GM11168 (cell line): ENCODE data around the gene SIRPG.

Experiments used
- in situ Hi-C: fragments of 300-500 bp; cut with MboI; formaldehyde crosslinking; loops from one replicate; pipeline ENCODE4 v1.12.0; 2022; ENCODE audit warnings: low sequenced_read_pairs; ENCODE audit not compliant: unreplicated experiment

Gene SIRPG

GRCh38 chr20:1637755-1638154 is 19.8 kb downstream of the SIRPG start:
- in situ Hi-C loops = no loop called here

GRCh38 chr20:1637226-1637625 is 20.4 kb downstream of the SIRPG start:
- in situ Hi-C loops = no loop called here

GRCh38 chr20:1636621-1637020 is 21.0 kb downstream of the SIRPG start:
- in situ Hi-C loops = no loop called here

GRCh38 chr20:1635291-1635979 is 22.1 kb downstream of the SIRPG start:
- in situ Hi-C loops = no loop called here

GRCh38 chr20:1633535-1633934 is 24.0 kb downstream of the SIRPG start:
- in situ Hi-C loops = no loop called here

GRCh38 chr20:1632178-1632577 is 25.4 kb downstream of the SIRPG start:
- in situ Hi-C loops = no loop called here

- in situ Hi-C loops = no loop called here
These were observed 26.0 kb downstream of the SIRPG start for GRCh38 chr20:1631309-1632151.

GRCh38 chr20:1630186-1630585 is 27.4 kb downstream of the SIRPG start:
- in situ Hi-C loops = no loop called here

GRCh38 chr20:1629321-1629720 is 28.3 kb downstream of the SIRPG start:
- in situ Hi-C loops = no loop called here

- in situ Hi-C loops = no loop called here
These were observed 29.0 kb downstream of the SIRPG start for GRCh38 chr20:1628621-1629020.

- in situ Hi-C loops = no loop called here
These were observed 30.4 kb downstream of the SIRPG start for GRCh38 chr20:1627200-1627550.

GRCh38 chr20:1626528-1627199 is 30.9 kb downstream of the SIRPG start:
- in situ Hi-C loops = no loop called here

GRCh38 chr20:1625083-1625690 is 32.4 kb downstream of the SIRPG start:
- in situ Hi-C loops = no loop called here

GRCh38 chr20:1623501-1624205 is 33.9 kb downstream of the SIRPG start:
- in situ Hi-C loops = no loop called here

- in situ Hi-C loops = no loop called here
These were observed 35.1 kb downstream of the SIRPG start for GRCh38 chr20:1622450-1622849.

- in situ Hi-C loops = no loop called here
These were observed 36.3 kb downstream of the SIRPG start for GRCh38 chr20:1621316-1621715.

- in situ Hi-C loops = loop anchor here (5.0 kb wide), 1 partner anchor 58 kb away; no protein-coding TSS in a partner anchor
These were observed 37.6 kb downstream of the SIRPG start, which contains the start of gene SIRPB1 for GRCh38 chr20:1619861-1620444. Gene SIRPB1, minus strand, starts transcription at chr20:1620009. Its CDS starts 65 bp downstream, at chr20:1619944.

GRCh38 chr20:1618954-1619540 is 38.5 kb downstream of the SIRPG start:
- in situ Hi-C loops = loop anchor here (5.0 kb wide), 1 partner anchor 57 kb away; no protein-coding TSS in a partner anchor

GRCh38 chr20:1618479-1618878 is 39.1 kb downstream of the SIRPG start:
- in situ Hi-C loops = loop anchor here (5.0 kb wide), 1 partner anchor 56 kb away; no protein-coding TSS in a partner anchor
